Esophagus squamous epithelium (tissue), 4 donors: ENCODE data around the gene FBXL17.

Experiments
- POLR2A ChIP-seq, 4 donors: fragments of 450-650 bp; IDR thresholded peaks; one replicate each; pipeline ENCODE4 v1.6.1; 2017; ENCODE audit warnings: antibody characterized with exemption in 4 of 4, mild to moderate bottlenecking in 4 of 4, moderate library complexity in 3 of 4
- TF ChIP-seq, protein P1 (sequence below), 6 experiments: fragments of 450-650 bp in 4 of 6; fragments of 200-600 bp in 2 of 6; sonication (generic) in 2 of 6; IDR thresholded peaks; one replicate each; pipeline ENCODE4 v1.5.1; 2016 to 2019; ENCODE audit warnings: antibody characterized with exemption in 6 of 6, mild to moderate bottlenecking in 4 of 6, moderate library complexity in 4 of 6

- TF ChIP-seq, protein P1, sequence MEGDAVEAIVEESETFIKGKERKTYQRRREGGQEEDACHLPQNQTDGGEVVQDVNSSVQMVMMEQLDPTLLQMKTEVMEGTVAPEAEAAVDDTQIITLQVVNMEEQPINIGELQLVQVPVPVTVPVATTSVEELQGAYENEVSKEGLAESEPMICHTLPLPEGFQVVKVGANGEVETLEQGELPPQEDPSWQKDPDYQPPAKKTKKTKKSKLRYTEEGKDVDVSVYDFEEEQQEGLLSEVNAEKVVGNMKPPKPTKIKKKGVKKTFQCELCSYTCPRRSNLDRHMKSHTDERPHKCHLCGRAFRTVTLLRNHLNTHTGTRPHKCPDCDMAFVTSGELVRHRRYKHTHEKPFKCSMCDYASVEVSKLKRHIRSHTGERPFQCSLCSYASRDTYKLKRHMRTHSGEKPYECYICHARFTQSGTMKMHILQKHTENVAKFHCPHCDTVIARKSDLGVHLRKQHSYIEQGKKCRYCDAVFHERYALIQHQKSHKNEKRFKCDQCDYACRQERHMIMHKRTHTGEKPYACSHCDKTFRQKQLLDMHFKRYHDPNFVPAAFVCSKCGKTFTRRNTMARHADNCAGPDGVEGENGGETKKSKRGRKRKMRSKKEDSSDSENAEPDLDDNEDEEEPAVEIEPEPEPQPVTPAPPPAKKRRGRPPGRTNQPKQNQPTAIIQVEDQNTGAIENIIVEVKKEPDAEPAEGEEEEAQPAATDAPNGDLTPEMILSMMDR (IDR thresholded peaks at IDR 0.05) = no peak
- no peak for TF ChIP-seq POLR2A (IDR thresholded peaks at IDR 0.05)
These were observed 528.9 kb downstream of the FBXL17 start for GRCh38 chr5:107853031-107853430.
